ENCODE data around the gene STRA6. TPM values are rescaled to one million over a fixed set of nuclear protein-coding genes. Genes with fewer than 3 reads are reported as not detected.

The STRA6 gene
- total and polyA plus RNA-seq, 10 donors = 0.47 to 1.8 (median 0.96) TPM; not detected in 3

DNA sequence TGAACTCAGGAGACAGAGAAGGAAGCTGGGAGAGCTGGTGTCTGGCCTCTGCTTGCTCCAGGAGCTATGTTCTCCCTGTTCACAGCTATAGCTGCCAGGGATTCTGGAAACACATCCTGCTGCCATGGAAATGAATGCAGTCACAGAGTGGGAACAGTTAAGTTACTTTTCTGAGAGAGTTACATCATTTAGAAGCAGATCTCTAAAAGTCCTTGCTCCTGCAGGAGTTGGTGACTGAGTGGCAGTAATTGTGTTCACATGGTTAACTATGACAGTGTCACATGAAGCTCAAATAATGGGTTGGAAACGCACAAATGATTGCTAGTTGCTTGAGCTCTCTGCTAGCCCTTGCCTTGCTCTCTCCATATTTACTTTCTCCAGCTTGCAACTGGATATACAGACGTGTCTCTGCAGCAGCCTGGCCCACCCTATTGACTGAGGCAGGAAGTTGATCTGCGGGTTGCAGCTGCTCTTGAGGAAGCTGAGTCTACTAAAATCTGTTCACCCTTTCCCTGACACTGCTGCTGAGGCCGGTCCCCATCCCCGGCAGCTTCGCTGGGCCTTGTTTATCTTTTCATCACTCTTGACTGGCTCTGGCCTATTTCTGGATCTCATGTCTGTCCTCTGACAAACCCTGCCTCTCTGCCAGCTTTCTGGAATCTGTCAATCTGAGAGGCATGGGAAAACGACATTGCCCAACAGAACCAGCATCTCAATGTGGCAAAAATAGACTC lies 45.7 kb downstream of the STRA6 start:
- Histone ChIP-seq H3K4me1 (peaks cover 0 to 13% (median 7%) of the 10 kb centered on the region in 6 donors), H3K9me3 (no peaks in the 10 kb centered on the region), H3K27ac (peak overlapping the region in 4 of 8 donors; percentile 11 to 49 (median 14)), H3K36me3 (no peaks in the 10 kb centered on the region), H3K4me3 (no peak overlapping the region), H3K27me3 (replicated peaks in 1 of 7) (peaks cover 0 to 8% (median 0%) of the 10 kb centered on the region in 7 donors)
- TF ChIP-seq POLR2AphosphoS5 (IDR thresholded peaks at IDR 0.05) (no peak), POLR2A (IDR thresholded peaks at IDR 0.05) (no peak)
- intact Hi-C loops (cut with DNase I; ENCODE audit: low total_unique reads) = no loop called here
- DNase-seq = no peak
- 10 to 16% (median 13%) methylated on average over 7 of the region's 7 CpGs for WGBS, 5 donors

DNA sequence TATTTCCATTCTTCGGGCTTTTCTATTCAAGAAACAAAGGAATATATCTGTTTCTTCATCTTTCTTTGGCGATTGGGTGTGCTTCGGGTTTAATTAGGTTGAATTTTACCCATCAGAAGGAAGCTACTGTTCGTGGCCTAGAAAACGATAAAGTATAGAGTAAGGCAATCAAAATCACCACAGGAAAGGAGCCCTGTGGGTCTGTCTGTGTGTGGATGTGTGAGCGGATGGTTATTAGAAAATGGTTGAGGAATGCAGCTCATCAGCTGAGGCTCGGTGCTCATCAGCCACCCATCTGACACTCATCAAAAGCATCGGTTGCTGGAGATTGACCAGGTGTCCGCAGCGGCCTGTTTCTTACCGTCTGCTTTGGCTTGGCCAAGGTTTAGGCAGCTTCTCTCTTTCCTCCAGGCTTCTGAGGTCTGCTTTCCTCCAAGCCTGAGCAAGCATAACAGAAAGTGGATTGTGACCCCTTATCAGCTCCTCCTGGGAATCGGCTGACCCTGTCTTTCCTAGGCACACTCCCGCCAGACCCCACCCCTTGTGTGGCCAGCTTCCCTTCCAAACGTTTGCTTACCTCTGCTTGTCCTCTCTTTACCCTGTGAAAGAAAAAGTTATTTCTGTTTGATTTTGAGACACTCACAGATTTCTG lies 46.7 kb downstream of the STRA6 start:
- no peak overlapping the region for H3K4me3 ChIP-seq
- TF ChIP-seq POLR2A (IDR thresholded peaks at IDR 0.05) (no peak), POLR2AphosphoS5 (IDR thresholded peaks at IDR 0.05) (no peak)
- TF ChIP-seq, protein P1, sequence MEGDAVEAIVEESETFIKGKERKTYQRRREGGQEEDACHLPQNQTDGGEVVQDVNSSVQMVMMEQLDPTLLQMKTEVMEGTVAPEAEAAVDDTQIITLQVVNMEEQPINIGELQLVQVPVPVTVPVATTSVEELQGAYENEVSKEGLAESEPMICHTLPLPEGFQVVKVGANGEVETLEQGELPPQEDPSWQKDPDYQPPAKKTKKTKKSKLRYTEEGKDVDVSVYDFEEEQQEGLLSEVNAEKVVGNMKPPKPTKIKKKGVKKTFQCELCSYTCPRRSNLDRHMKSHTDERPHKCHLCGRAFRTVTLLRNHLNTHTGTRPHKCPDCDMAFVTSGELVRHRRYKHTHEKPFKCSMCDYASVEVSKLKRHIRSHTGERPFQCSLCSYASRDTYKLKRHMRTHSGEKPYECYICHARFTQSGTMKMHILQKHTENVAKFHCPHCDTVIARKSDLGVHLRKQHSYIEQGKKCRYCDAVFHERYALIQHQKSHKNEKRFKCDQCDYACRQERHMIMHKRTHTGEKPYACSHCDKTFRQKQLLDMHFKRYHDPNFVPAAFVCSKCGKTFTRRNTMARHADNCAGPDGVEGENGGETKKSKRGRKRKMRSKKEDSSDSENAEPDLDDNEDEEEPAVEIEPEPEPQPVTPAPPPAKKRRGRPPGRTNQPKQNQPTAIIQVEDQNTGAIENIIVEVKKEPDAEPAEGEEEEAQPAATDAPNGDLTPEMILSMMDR (IDR thresholded peaks at IDR 0.05 in 8 of 11, conservative IDR thresholded peaks at IDR 0.05 in 3 of 11) = no peak
- H3K27me3 ChIP-seq (replicated peaks in 1 of 7) = peaks cover 0 to 8% (median 0%) of the 10 kb centered on the region in 7 donors
- H3K4me1 ChIP-seq = peaks cover 0 to 13% (median 7%) of the 10 kb centered on the region in 6 donors
- no peaks in the 10 kb centered on the region for H3K36me3 ChIP-seq
- intact Hi-C loops (cut with DNase I; ENCODE audit: low total_unique reads) = no loop called here
- H3K27ac ChIP-seq = no peak overlapping the region
- WGBS, 5 donors = 76 to 86% (median 84%) methylated on average over 14 of the region's 14 CpGs
- H3K9me3 ChIP-seq = no peaks in the 10 kb centered on the region
- no peak for DNase-seq

DNA sequence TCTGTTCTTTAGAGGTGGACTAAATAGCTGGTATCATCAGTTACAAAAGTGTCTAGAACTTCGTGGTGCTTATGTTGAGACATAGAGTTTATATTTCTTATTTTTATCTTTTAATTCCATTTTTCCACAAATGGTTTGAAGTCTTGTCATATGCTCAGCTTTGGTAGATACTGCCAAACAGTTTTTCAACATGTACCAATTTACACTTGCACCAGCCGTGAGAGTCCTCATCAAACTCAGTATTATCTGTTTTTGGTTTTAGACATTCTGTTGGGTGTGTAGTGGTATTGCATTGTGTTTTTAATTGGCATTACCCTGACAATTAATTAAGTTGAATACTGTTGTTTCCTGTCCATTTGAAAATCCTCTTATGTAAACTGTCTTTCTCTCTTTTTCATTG lies 55.5 kb downstream of the STRA6 start:
- no peaks in the 10 kb centered on the region for H3K4me1 ChIP-seq
- TF ChIP-seq, protein P1 (IDR thresholded peaks at IDR 0.05 in 8 of 11, conservative IDR thresholded peaks at IDR 0.05 in 3 of 11) = no peak
- TF ChIP-seq POLR2A (IDR thresholded peaks at IDR 0.05) (no peak), POLR2AphosphoS5 (IDR thresholded peaks at IDR 0.05) (no peak)
- no peak overlapping the region for H3K27ac ChIP-seq
- peaks cover 0 to 27% (median 0%) of the 10 kb centered on the region in 7 donors for H3K27me3 ChIP-seq (replicated peaks in 1 of 7)
- H3K36me3 ChIP-seq = no peaks in the 10 kb centered on the region
- 66 to 74% (median 69%) methylated on average over 2 of the region's 2 CpGs for WGBS, 5 donors
- intact Hi-C loops (cut with DNase I; ENCODE audit: low total_unique reads) = no loop called here
- H3K9me3 ChIP-seq = peaks cover 0 to 13% (median 11%) of the 10 kb centered on the region in 8 donors
- DNase-seq = no peak
- H3K4me3 ChIP-seq = no peak overlapping the region

DNA sequence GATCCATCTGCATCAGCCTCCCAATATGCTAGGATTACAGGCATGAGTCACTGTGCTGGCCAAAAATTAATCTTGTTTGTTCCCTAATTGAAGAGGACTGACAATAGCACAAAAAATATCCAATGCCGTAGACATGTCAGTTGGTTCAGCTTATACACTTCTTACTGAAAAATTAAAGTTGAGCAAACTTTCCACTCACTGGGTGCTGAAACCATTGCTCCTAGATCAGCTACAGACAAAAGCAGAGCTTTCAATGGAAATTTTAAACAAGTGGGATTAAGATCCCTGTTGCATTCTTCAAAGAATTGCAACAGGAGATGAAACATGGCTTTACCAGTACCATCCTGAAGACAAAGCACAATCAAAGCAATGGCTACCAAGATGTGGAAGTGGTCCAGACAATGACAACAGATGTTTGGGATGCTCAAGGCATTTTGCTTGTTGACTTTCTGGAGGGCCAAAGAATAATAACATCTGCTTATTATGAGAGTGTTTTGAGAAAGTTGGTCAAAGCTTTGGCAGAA lies 56.2 kb downstream of the STRA6 start:
- intact Hi-C loops (cut with DNase I; ENCODE audit: low total_unique reads) = no loop called here
- no peaks in the 10 kb centered on the region for H3K36me3 ChIP-seq
- TF ChIP-seq POLR2AphosphoS5 (IDR thresholded peaks at IDR 0.05) = no peak
- TF ChIP-seq, protein P1 (IDR thresholded peaks at IDR 0.05 in 8 of 11, conservative IDR thresholded peaks at IDR 0.05 in 3 of 11) = no peak
- no peak for TF ChIP-seq POLR2A (IDR thresholded peaks at IDR 0.05)
- H3K27me3 ChIP-seq (replicated peaks in 1 of 7) = peaks cover 0 to 30% (median 0%) of the 10 kb centered on the region in 7 donors
- WGBS, 5 donors = 83 to 100% (median 97%) methylated on average over 1 of the region's 1 CpG
- no peak for DNase-seq
- H3K9me3 ChIP-seq = peaks cover 0 to 13% (median 11%) of the 10 kb centered on the region in 8 donors
- no peaks in the 10 kb centered on the region for H3K4me1 ChIP-seq
- no peak overlapping the region for H3K4me3 ChIP-seq
- no peak overlapping the region for H3K27ac ChIP-seq

Data from spleen (tissue), 11 donors.